Adrenal gland (tissue), 12 donors: ENCODE results near the gene ALDOA. TPM values are rescaled to one million over a fixed set of nuclear protein-coding genes. Genes with fewer than 3 reads are reported as not detected.
A peak's percentile ranks its signal among the peaks of the same experiment; 100 is the strongest.

Experiments used
- DNase-seq, 7 donors: peaks; one replicate each; pipeline ENCODE4 v3.0.0-alpha.2; 2019 to 2020
- H3K27ac ChIP-seq, 5 donors: fragments of 200-600 bp; sonication (generic) in 4 of 5; 1 replicate in 3 of 5; 2 replicates in 2 of 5; pipeline versions ENCODE4 v1.5.1 to v1.8.0; 2016 to 2020; ENCODE audit warnings: mild to moderate bottlenecking in 1 of 5
- H3K27me3 ChIP-seq: fragments of 200-600 bp; 2 replicates; pipeline ENCODE4 v1.8.0; 2021
- H3K36me3 ChIP-seq, 2 donors: fragments of 200-600 bp; replicated peaks in 1 of 2; 1 replicate in 1 of 2; 2 replicates in 1 of 2; pipeline versions ENCODE4 v1.5.1 to v1.8.0; 2018 to 2022
- H3K4me1 ChIP-seq, 2 donors: fragments of 200-600 bp; replicated peaks in 1 of 2; 1 replicate in 1 of 2; 2 replicates in 1 of 2; pipeline versions ENCODE4 v1.5.1 to v1.8.0; 2018 to 2021
- H3K4me3 ChIP-seq, 4 donors: fragments of 200-600 bp; sonication (generic) in 3 of 4; one replicate each; pipeline ENCODE4 v1.5.1; 2016 to 2018
- H3K9me3 ChIP-seq, 3 donors: fragments of 200-600 bp; sonication (generic) in 1 of 3; replicated peaks in 1 of 3; 1 replicate in 2 of 3; 2 replicates in 1 of 3; pipeline versions ENCODE4 v1.5.1 to v1.8.0; 2016 to 2021
- CTCF ChIP-seq, 6 experiments: fragments of 450-650 bp in 4 of 6; fragments of 200-600 bp in 2 of 6; sonication (generic) in 1 of 6; IDR thresholded peaks; 1 replicate in 5 of 6; 2 replicates in 1 of 6; pipeline versions ENCODE4 v1.5.1 to v1.8.0; 2016 to 2021; ENCODE audit warnings: antibody characterized with exemption in 6 of 6, mild to moderate bottlenecking in 2 of 6, moderate library complexity in 1 of 6
- POLR2A ChIP-seq, 2 donors: fragments of 450-650 bp; IDR thresholded peaks; one replicate each; pipeline ENCODE4 v1.6.1; 2017; ENCODE audit warnings: antibody characterized with exemption in 2 of 2, mild to moderate bottlenecking in 2 of 2, moderate library complexity in 1 of 2
- WGBS, 4 donors: extraction: QIAGEN DNeasy Blood & Tissue Kit in 2 of 4; methylation state at CpG; one replicate each; pipeline versions ENCODE4 v1.1.5 to v1.1.7; 2013 to 2017; 5-methylcytosine and 5-hydroxymethylcytosine counted together
- intact Hi-C, 2 donors: fragments of 100-400 bp; cut with DNase I; formaldehyde crosslinking; loops; one replicate each; pipeline versions ENCODE4 v1.14.1 to v1.15.0; 2022 to 2023
- polyA plus RNA-seq, 3 donors: library from polyadenylated mRNA; stranded (reverse); fragments of 200-250 nt in 2 of 3; fragments of 350-450 nt in 1 of 3; fragmentation: Illumina TruSeq in 1 of 3; extraction: RNeasy Lipid Tissue Mini Kit (QIAGEN cat#74804) in 1 of 3; gene quantifications; one replicate each; pipeline ENCODE4 v1.2.3, GENCODE V29; 2013 to 2014
- total RNA-seq, 9 donors: library from RNA; depleted of rRNA in 4 of 9; stranded (reverse); fragments of >200 nt in 4 of 9; fragments of 120-200 nt in 1 of 9; fragmentation: NEBNext Ultra II Directional in 1 of 9; extraction: Animal tissue kit (Norgen Biotek cat#: 25700) in 1 of 9; gene quantifications; one replicate each; pipeline versions ENCODE4 v1.1.0 to v1.2.4, GENCODE V29; 2013 to 2023
- donor health status: healthy with polysubstance abuse.
- donor health status: Bipolar disorder and iron deficiency.
- donor health status: DM: yes; HTN: yes; CAD: no.
- donor health status: DM: no; HTN: no; CAD: no.
- donor health status: DM: no; HTN: no; CAD: no.
- donor health status: DM: yes; HTN: yes; CAD: no.

Gene ALDOA
- total and polyA plus RNA-seq, 12 donors, result 623 to 1,930 (median 1,345) TPM

GRCh38 chr16:30063278-30063892, 2.2 kb upstream of the ALDOA start:
- Histone ChIP-seq H3K4me3 (peak overlapping the region in 1 of 4 donors; percentile 87), H3K27me3 (no peaks in the 10 kb centered on the region), H3K4me1 (peaks cover 25 to 28% of the 10 kb centered on the region in 2 donors), H3K27ac (peak overlapping the region in 4 of 5 donors; percentile 97 to 100 (median 99)), H3K9me3 (no peaks in the 10 kb centered on the region), H3K36me3 (peaks cover 0 to 17% of the 10 kb centered on the region in 2 donors)
- DNase-seq, result peak in 1 of 7 donors; percentile 39
- intact Hi-C loops, result no loop called here
- WGBS, 4 donors, result 64 to 77% (median 67%) methylated on average over 11 to 12 of the region's 12 CpGs
- TF ChIP-seq CTCF (IDR thresholded peaks at IDR 0.05) (no peak), POLR2A (IDR thresholded peaks at IDR 0.05) (no peak)

DNA sequence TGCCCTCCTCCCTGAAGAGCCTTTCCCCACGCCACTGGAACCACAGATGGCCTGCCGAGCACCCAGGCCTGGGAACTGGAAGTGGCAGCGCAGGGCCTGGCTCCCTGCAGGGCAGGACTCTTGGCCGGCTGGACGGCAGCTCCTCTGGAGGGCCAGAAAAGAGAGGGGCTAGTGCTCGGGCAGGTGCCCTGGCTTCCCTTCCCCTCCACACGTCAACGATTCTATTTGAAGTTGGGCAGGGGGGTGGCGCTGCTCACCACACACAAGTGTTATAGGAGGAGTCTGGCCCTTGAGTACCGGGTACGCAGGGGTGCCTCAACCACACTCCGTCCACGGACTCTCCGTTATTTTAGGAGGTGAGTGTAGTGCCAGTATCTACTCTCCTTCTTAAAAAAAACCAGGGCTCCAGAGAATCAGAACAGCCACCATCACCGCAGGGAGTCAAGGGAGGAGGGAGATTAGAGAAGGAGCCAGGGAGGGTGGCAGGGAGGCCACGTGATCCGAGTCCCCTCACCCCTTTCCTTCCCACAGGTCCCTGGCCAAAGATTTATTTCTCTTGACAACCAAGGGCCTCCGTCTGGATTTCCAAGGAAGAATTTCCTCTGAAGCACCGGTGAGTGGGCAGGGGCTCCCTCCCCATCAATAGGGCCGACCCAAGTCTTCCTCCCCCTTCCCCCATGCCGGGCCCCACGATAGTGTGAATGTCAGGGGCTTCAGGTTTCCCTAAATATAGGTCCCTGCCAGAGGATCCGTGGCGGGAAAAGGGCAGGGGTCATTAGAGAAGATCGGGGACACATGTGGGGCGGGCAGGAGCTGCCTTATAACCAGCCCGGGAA, 1.4 kb upstream of the ALDOA start:
- H3K27ac ChIP-seq, result peak overlapping the region; percentile 92 to 100 (median 99)
- 1 to 10% (median 7%) methylated on average over 19 to 27 of the region's 27 CpGs for WGBS, 4 donors
- TF ChIP-seq POLR2A (IDR thresholded peaks at IDR 0.05), result peak in 1 of 2 donors; percentile 46
- peak in 4 of 6 experiments; percentile 13 to 34 (median 26) for TF ChIP-seq CTCF (IDR thresholded peaks at IDR 0.05)
- peak; percentile 71 to 90 (median 79) for DNase-seq
- H3K4me3 ChIP-seq, result peak overlapping the region; percentile 37 to 96 (median 66)
- no peaks in the 10 kb centered on the region for H3K9me3 ChIP-seq
- intact Hi-C loops, result no loop called here
- no peaks in the 10 kb centered on the region for H3K27me3 ChIP-seq
- H3K36me3 ChIP-seq, result peaks cover 0 to 24% of the 10 kb centered on the region in 2 donors
- peaks cover 32 to 35% of the 10 kb centered on the region in 2 donors for H3K4me1 ChIP-seq

- intact Hi-C loops, result no loop called here
- Histone ChIP-seq H3K4me3 (peak overlapping the region; percentile 37 to 96 (median 66)), H3K27ac (peak overlapping the region; percentile 92 to 100 (median 99)), H3K27me3 (no peaks in the 10 kb centered on the region), H3K36me3 (peaks cover 0 to 30% of the 10 kb centered on the region in 2 donors), H3K9me3 (no peaks in the 10 kb centered on the region), H3K4me1 (peaks cover 37 to 41% of the 10 kb centered on the region in 2 donors)
- no peak for DNase-seq
- WGBS, 4 donors, result 0 to 1% (median 0%) methylated on average over 5 to 25 of the region's 25 CpGs
- peak in 1 of 2 donors; percentile 80 for TF ChIP-seq POLR2A (IDR thresholded peaks at IDR 0.05)
- no peak for TF ChIP-seq CTCF (IDR thresholded peaks at IDR 0.05)
Measured at GRCh38 chr16:30064729-30065101, 845 bp upstream of the ALDOA start.
